22Rv1 (cell line): ENCODE results near the gene ADCY1.

Experiments
- H3K27ac ChIP-seq: fragments of 450-650 bp; 2 replicates; pipeline ENCODE4 v1.5.1; 2017
- ZFX ChIP-seq: fragments of 450-650 bp; IDR thresholded peaks from 2 replicates; pipeline ENCODE4 v1.6.1; 2017; ENCODE audit warnings: antibody characterized with exemption, borderline replicate concordance
- TF ChIP-seq, protein P1 (sequence below): fragments of 450-650 bp; IDR thresholded peaks from 2 replicates; pipeline ENCODE4 v1.5.1; 2017; ENCODE audit warnings: mild to moderate bottlenecking

The ADCY1 gene

DNA sequence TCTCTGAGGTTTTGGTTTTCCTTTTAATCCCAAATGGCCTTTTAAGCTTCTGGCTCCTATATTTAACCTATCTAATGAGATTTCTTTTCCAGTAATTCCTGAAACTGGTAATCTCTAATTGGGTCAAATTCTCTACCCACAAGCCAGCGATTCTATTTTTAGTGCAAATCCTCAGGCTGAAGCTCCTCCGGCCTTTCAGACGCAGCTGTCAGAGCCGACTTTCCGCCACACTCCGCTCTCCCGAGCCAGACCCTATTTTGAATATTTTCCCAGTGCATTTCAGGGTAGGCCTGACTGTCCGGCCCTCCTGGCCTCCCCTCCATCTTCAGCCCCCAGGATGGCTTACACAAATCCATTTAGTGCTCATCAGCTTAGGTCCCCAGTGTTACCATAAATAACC, 9.7 kb upstream of the ADCY1 start:
- no peak for TF ChIP-seq ZFX
- TF ChIP-seq, protein P1, sequence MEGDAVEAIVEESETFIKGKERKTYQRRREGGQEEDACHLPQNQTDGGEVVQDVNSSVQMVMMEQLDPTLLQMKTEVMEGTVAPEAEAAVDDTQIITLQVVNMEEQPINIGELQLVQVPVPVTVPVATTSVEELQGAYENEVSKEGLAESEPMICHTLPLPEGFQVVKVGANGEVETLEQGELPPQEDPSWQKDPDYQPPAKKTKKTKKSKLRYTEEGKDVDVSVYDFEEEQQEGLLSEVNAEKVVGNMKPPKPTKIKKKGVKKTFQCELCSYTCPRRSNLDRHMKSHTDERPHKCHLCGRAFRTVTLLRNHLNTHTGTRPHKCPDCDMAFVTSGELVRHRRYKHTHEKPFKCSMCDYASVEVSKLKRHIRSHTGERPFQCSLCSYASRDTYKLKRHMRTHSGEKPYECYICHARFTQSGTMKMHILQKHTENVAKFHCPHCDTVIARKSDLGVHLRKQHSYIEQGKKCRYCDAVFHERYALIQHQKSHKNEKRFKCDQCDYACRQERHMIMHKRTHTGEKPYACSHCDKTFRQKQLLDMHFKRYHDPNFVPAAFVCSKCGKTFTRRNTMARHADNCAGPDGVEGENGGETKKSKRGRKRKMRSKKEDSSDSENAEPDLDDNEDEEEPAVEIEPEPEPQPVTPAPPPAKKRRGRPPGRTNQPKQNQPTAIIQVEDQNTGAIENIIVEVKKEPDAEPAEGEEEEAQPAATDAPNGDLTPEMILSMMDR: no peak
- H3K27ac ChIP-seq: no peak overlapping the region

- no peak overlapping the region for H3K27ac ChIP-seq
- no peak for TF ChIP-seq ZFX
- TF ChIP-seq, protein P1: no peak
Observed at GRCh38 chr7:45564886-45565455, 9.2 kb upstream of the ADCY1 start.

DNA sequence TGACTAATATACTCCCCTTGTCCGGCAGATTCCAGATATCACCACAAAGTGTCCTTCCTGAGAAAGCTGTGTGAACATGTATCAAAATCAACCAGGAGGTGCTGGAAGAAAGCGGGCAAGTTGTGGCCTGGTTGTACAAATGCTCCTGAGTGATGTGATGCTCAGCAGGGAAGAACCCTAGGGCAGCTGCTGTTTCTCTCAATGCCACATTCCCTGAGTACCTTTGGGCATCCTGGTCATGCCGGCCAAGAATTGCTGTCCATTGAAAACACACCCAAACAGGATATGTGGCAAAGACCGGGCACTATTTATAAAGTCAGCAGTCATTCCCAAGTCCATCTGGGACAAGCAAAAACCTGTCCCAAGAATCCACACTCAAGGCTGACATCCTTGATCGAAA, 7.8 kb upstream of the ADCY1 start:
- no peak overlapping the region for H3K27ac ChIP-seq
- TF ChIP-seq, protein P1: no peak

DNA sequence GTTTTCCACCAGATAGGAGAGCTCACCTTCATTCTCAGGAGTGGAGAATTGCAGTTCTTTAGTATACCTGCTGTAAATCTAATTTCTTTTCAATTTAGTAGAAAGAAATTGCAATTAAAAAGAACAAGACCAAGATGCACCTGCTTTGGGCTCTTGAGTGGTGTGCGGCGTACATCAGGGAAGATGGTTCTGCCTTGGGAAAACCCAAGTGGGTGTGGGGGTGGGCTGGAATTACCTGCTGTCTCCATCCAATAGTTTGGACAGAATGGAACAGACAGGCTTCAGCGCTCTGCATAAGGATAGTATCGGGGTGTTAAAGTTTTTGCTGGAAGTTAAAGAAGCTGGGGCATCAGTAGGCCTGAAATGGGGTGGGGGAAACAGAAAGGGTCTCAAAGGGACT, 7.2 kb upstream of the ADCY1 start:
- no peak overlapping the region for H3K27ac ChIP-seq

GRCh38 chr7:45567713-45568112, 6.5 kb upstream of the ADCY1 start:
- TF ChIP-seq, protein P1: no peak
- TF ChIP-seq ZFX: no peak
- H3K27ac ChIP-seq: no peak overlapping the region

More for the DNA sequence above, 7.2 kb upstream of the ADCY1 start:
- TF ChIP-seq, protein P1: no peak
- no peak for TF ChIP-seq ZFX

- TF ChIP-seq, protein P1: no peak
- no peak for TF ChIP-seq ZFX
- H3K27ac ChIP-seq: no peak overlapping the region
Observed at GRCh38 chr7:45568536-45569289, 5.5 kb upstream of the ADCY1 start.

- TF ChIP-seq, protein P1: no peak
- no peak for TF ChIP-seq ZFX
- no peak overlapping the region for H3K27ac ChIP-seq
Observed at GRCh38 chr7:45569290-45569685, 4.9 kb upstream of the ADCY1 start.
